Stomach (tissue), 9 donors: ENCODE results near the gene NCOA1. TPM values are rescaled to one million over a fixed set of nuclear protein-coding genes. Genes with fewer than 3 reads are reported as not detected.
A peak's percentile ranks its signal among the peaks of the same experiment; 100 is the strongest.

Experiments
- DNase-seq, 2 donors: peaks; one replicate each; pipeline versions ENCODE4 v3.0.0 to v3.0.0-alpha.2; 2013 to 2019
- H3K27ac ChIP-seq, 5 donors: fragments of 200-600 bp in 4 of 5; sonication (generic) in 4 of 5; one replicate each; pipeline ENCODE4 v1.5.1; 2013 to 2019; ENCODE audit warnings: mild to moderate bottlenecking in 1 of 5, moderate library complexity in 1 of 5
- H3K27me3 ChIP-seq, 3 donors: fragments of 200-600 bp; sonication (generic); one replicate each; pipeline ENCODE4 v1.5.1; 2017 to 2019; ENCODE audit warnings: mixed run types in 1 of 3
- H3K36me3 ChIP-seq, 4 donors: fragments of 200-600 bp; sonication (generic); 1 replicate in 3 of 4; 2 replicates in 1 of 4; pipeline ENCODE4 v1.5.1; 2016 to 2019
- H3K4me1 ChIP-seq, 4 donors: fragments of 200-600 bp; sonication (generic); one replicate each; pipeline ENCODE4 v1.5.1; 2016 to 2019
- H3K4me3 ChIP-seq, 4 donors: fragments of 200-600 bp; sonication (generic) in 3 of 4; one replicate each; pipeline ENCODE4 v1.5.1; 2016 to 2019; ENCODE audit warnings: mild to moderate bottlenecking in 1 of 4
- H3K9me3 ChIP-seq, 4 donors: fragments of 200-600 bp; sonication (generic); one replicate each; pipeline ENCODE4 v1.5.1; 2016 to 2019
- EP300 ChIP-seq: sonication (generic); formaldehyde crosslinking; IDR thresholded peaks from one replicate; pipeline ENCODE4 v1.6.1; 2017; ENCODE audit warnings: antibody characterized with exemption
- POLR2A ChIP-seq, 4 donors: fragments of 450-650 bp; IDR thresholded peaks; one replicate each; pipeline ENCODE4 v1.6.1; 2016; ENCODE audit warnings: antibody characterized with exemption in 4 of 4, control low read depth in 2 of 4, mild to moderate bottlenecking in 1 of 4, moderate library complexity in 1 of 4
- POLR2AphosphoS5 ChIP-seq, 3 donors: sonication (generic); formaldehyde crosslinking; IDR thresholded peaks; one replicate each; pipeline ENCODE4 v1.6.1; 2016; ENCODE audit warnings: antibody characterized with exemption in 3 of 3
- WGBS, 5 donors: extraction: QIAGEN DNeasy Blood & Tissue Kit in 3 of 5; methylation state at CpG; one replicate each; pipeline versions ENCODE4 v1.1.5 to v1.1.7; 2013 to 2018; 5-methylcytosine and 5-hydroxymethylcytosine counted together
- intact Hi-C: fragments of 100-400 bp; cut with DNase I; formaldehyde crosslinking; loops from one replicate; pipeline ENCODE4 v1.15.1; 2023; ENCODE audit warnings: low total_unique reads
- polyA plus RNA-seq, 3 donors: library from polyadenylated mRNA; stranded (reverse); fragments of 200-250 nt; gene quantifications; one replicate each; pipeline ENCODE4 v1.2.3, GENCODE V29; 2013
- total RNA-seq, 5 donors: library from RNA; depleted of rRNA; stranded (reverse); fragments of >200 nt; gene quantifications; one replicate each; pipeline versions ENCODE4 v1.1.0 to v1.2.3, GENCODE V29; 2014 to 2016
- TF ChIP-seq, protein P1 (sequence below), 7 experiments: fragments of 450-650 bp in 4 of 7; fragments of 200-600 bp in 3 of 7; sonication (generic) in 3 of 7; IDR thresholded peaks; one replicate each; pipeline ENCODE4 v1.5.1; 2016 to 2019; ENCODE audit warnings: antibody characterized with exemption in 7 of 7, control low read depth in 2 of 7, mild to moderate bottlenecking in 1 of 7
- donor health status: healthy with polysubstance abuse.
- donor health status: Bipolar disorder and iron deficiency.
- donor health status: healthy.

NCOA1 gene
- total and polyA plus RNA-seq, 8 donors = 7.3 to 223 (median 34.8) TPM

DNA sequence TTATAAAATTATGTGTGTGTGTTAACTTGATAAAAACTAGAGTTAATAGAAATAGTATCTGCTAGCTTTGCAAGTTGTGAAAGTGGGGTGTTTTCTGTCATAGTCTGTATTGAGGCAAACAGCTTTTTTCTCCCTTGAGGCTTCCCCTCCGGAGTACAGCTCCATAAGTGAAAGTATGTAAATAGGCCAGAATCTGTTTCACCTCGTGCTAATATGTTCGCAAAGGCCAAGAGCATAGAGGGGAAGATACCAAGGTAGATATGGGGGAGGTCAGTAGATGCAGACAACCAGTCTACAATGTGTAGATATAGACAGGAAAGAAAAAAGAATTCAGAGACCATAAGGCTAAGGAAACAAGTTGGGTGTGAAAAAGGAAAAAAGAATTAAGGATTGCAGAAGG lies 229.3 kb downstream of the NCOA1 start:
- DNase-seq = no peak
- Histone ChIP-seq H3K4me1 (peaks cover 0 to 13% (median 4%) of the 10 kb centered on the region in 4 donors), H3K9me3 (no peaks in the 10 kb centered on the region), H3K27me3 (no peaks in the 10 kb centered on the region), H3K36me3 (peaks cover 0 to 18% (median 12%) of the 10 kb centered on the region in 4 donors), H3K27ac (no peak overlapping the region), H3K4me3 (no peak overlapping the region)
- intact Hi-C loops = no loop called here
- TF ChIP-seq, protein P1, sequence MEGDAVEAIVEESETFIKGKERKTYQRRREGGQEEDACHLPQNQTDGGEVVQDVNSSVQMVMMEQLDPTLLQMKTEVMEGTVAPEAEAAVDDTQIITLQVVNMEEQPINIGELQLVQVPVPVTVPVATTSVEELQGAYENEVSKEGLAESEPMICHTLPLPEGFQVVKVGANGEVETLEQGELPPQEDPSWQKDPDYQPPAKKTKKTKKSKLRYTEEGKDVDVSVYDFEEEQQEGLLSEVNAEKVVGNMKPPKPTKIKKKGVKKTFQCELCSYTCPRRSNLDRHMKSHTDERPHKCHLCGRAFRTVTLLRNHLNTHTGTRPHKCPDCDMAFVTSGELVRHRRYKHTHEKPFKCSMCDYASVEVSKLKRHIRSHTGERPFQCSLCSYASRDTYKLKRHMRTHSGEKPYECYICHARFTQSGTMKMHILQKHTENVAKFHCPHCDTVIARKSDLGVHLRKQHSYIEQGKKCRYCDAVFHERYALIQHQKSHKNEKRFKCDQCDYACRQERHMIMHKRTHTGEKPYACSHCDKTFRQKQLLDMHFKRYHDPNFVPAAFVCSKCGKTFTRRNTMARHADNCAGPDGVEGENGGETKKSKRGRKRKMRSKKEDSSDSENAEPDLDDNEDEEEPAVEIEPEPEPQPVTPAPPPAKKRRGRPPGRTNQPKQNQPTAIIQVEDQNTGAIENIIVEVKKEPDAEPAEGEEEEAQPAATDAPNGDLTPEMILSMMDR (IDR thresholded peaks at IDR 0.05) = no peak
- no peak for TF ChIP-seq EP300
- no peak for TF ChIP-seq POLR2A (IDR thresholded peaks at IDR 0.05)
- TF ChIP-seq POLR2AphosphoS5 (IDR thresholded peaks at IDR 0.05) = no peak
- 62 to 83% (median 72%) methylated on average over 3 of the region's 3 CpGs for WGBS, 5 donors

DNA sequence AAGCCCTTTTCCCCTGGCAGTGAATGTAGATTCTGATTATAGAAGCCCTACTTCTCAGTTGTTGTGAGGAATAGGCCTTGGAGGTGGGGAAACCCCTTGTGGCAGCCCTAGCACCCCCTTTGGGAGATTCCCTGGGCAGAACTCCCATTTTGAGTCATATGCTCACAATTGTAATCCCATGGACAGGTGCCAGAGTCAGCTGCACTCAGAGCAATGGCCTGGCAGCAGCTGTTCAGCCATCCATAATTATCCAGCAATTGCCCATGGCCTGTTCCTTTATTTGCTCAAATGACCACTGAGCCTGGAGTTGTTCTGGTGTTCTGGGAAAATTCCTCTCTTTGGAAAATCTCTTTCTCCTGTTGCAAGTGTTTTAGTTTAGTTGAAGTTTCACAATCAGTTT lies 230.4 kb downstream of the NCOA1 start:
- peaks cover 0 to 13% (median 4%) of the 10 kb centered on the region in 4 donors for H3K4me1 ChIP-seq
- H3K4me3 ChIP-seq = no peak overlapping the region
- H3K27me3 ChIP-seq = no peaks in the 10 kb centered on the region
- peak overlapping the region in 3 of 5 donors; percentile 12 to 55 (median 54) for H3K27ac ChIP-seq
- H3K9me3 ChIP-seq = no peaks in the 10 kb centered on the region
- peaks cover 0 to 13% (median 11%) of the 10 kb centered on the region in 4 donors for H3K36me3 ChIP-seq
- peak; percentile 45 to 84 for DNase-seq
- intact Hi-C loops = no loop called here
- TF ChIP-seq POLR2A (IDR thresholded peaks at IDR 0.05) = no peak
- TF ChIP-seq, protein P1 (IDR thresholded peaks at IDR 0.05) = no peak
- TF ChIP-seq POLR2AphosphoS5 (IDR thresholded peaks at IDR 0.05) = peak in 1 of 3 donors; percentile 8

DNA sequence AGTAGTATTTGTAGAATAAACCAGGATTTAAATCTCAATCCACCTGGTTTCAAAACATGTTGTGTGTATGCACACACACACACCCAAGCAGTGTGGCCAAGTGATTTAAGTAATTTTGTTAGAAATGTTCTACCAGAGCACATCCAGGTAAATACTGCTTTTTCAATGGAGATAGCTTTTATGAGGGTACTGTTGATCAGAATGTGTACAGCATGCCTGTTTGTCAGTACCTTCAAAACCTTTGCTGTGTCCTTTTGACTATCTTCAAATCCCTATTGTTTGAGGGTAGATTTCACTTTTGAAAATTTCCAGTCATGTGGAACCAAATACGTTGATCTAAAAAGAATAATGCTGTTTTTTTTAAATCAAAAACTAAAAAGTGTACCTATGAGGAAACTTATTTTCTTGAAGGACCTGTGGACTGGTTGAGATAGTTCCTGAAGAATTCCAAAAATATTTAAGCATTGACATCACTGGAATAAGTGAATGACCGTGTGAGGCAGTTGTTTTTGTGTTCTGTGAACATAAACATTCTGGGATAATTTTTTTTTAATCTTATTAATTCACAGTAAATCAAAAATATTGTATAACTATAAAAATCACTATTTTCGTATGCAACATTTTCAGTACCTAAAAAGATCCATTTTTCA lies 231.2 kb downstream of the NCOA1 start:
- Histone ChIP-seq H3K36me3 (peaks cover 0 to 20% (median 17%) of the 10 kb centered on the region in 4 donors), H3K27me3 (no peaks in the 10 kb centered on the region), H3K9me3 (no peaks in the 10 kb centered on the region), H3K4me3 (no peak overlapping the region), H3K27ac (peak overlapping the region in 3 of 5 donors; percentile 12 to 55 (median 54)), H3K4me1 (peaks cover 0 to 13% (median 4%) of the 10 kb centered on the region in 4 donors)
- 83 to 96% (median 87%) methylated on average over 3 of the region's 3 CpGs for WGBS, 5 donors
- no peak for DNase-seq
- TF ChIP-seq EP300 = no peak
- intact Hi-C loops = no loop called here

DNA sequence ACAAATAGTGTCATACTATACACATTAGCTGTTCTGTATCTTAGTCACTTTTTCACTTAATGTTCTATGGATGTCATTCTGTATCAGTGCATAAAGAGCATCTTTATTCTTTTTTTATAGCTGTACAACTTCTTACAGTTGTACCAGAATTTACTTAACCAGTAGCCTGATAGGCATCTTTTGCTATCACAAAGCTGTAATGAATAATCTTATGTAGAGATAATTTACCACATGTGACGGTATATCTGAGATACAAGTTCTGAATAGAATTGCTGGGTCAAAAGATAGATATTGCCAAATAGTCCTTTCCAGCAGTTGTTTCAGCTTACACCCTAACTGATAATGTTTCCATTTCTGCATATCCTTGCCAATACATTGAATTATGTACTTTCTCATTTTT lies 232.1 kb downstream of the NCOA1 start:
- Histone ChIP-seq H3K4me1 (peaks cover 0 to 13% (median 4%) of the 10 kb centered on the region in 4 donors), H3K27me3 (no peaks in the 10 kb centered on the region), H3K4me3 (no peak overlapping the region), H3K27ac (no peak overlapping the region), H3K9me3 (no peaks in the 10 kb centered on the region), H3K36me3 (peaks cover 0 to 22% (median 19%) of the 10 kb centered on the region in 4 donors)
- intact Hi-C loops = no loop called here
- no peak for DNase-seq
- WGBS, 5 donors = 38 to 79% (median 65%) methylated on average over 1 of the region's 1 CpG
- TF ChIP-seq POLR2A (IDR thresholded peaks at IDR 0.05) (no peak), POLR2AphosphoS5 (IDR thresholded peaks at IDR 0.05) (no peak), EP300 (no peak)
- TF ChIP-seq, protein P1 (IDR thresholded peaks at IDR 0.05) = no peak

- TF ChIP-seq, protein P1 (IDR thresholded peaks at IDR 0.05) = no peak
- no peak for TF ChIP-seq EP300
- no peak for TF ChIP-seq POLR2A (IDR thresholded peaks at IDR 0.05)
- no peak for TF ChIP-seq POLR2AphosphoS5 (IDR thresholded peaks at IDR 0.05)
- Histone ChIP-seq H3K4me1 (peaks cover 0 to 13% (median 4%) of the 10 kb centered on the region in 4 donors), H3K27ac (no peak overlapping the region), H3K27me3 (no peaks in the 10 kb centered on the region), H3K36me3 (peaks cover 0 to 22% (median 19%) of the 10 kb centered on the region in 4 donors), H3K9me3 (no peaks in the 10 kb centered on the region), H3K4me3 (no peak overlapping the region)
- intact Hi-C loops = no loop called here
- DNase-seq = no peak
Observed at GRCh38 chr2:24723665-24724064, 232.6 kb downstream of the NCOA1 start.
